Measurements from ENCODE around the gene PACS1.

- TF ChIP-seq CTCF (conservative IDR thresholded peaks at IDR 0.05) = no peak
- no peak for TF ChIP-seq ZFX (IDR thresholded peaks at IDR 0.05)
Measured at GRCh38 chr11:66219846-66220565, 149.9 kb downstream of the PACS1 start.
